T-cell (primary cell): Measurements from ENCODE around the gene COL1A1. TPM values are rescaled to one million over a fixed set of nuclear protein-coding genes. Genes with fewer than 3 reads are reported as not detected.

Experiments
- ATAC-seq, 4 experiments: fragments of 200-7000 bp in 3 of 4; fragments of 150-1000 bp in 1 of 4; cut with Tn5 transposase; replicated peaks in 1 of 4; 1 replicate in 3 of 4; 2 replicates in 1 of 4; pipeline ENCODE4 v1.10.0; 2021; ENCODE audit warnings: moderate library complexity in 3 of 4, mild to moderate bottlenecking in 2 of 4, moderate number of reproducible peaks in 1 of 4
- CTCF ChIA-PET, 2 donors: fragments of 300-600 bp; sonication (Branson Sonifier 250); formaldehyde crosslinking; loops; one replicate each; lab custom pipeline; 2022; ENCODE audit warnings: antibody characterized with exemption in 2 of 2; lab: Charles Lee
- POLR2A ChIA-PET, 2 donors: fragments of 300-600 bp; sonication (Branson Sonifier 250); formaldehyde crosslinking; loops; one replicate each; lab custom pipeline; 2022; ENCODE audit warnings: antibody characterized with exemption in 2 of 2; lab: Charles Lee
- DNase-seq, 35 experiments: peaks; one replicate each; pipeline versions ENCODE4 v3.0.0 to v3.0.0-alpha.2; 2013 to 2023
- H3K27ac ChIP-seq: one replicate; pipeline ENCODE4 v1.5.1; 2013; ENCODE audit warnings: low read length
- H3K27me3 ChIP-seq, 2 experiments: replicated peaks in 1 of 2; 1 replicate in 1 of 2; 2 replicates in 1 of 2; pipeline versions ENCODE4 v1.6.1 to v1.7.0; 2013; ENCODE audit warnings: low read length in 1 of 2, mixed read lengths in 1 of 2; ENCODE audit not compliant: control insufficient read depth in 2 of 2, insufficient read depth in 2 of 2; ENCODE audit errors: extremely low read depth in 1 of 2
- H3K36me3 ChIP-seq, 2 donors: 1 replicate in 1 of 2; 2 replicates in 1 of 2; pipeline versions ENCODE4 v1.6.1 to v1.7.0; 2013; ENCODE audit warnings: low read length in 1 of 2; ENCODE audit not compliant: control insufficient read depth in 2 of 2, insufficient read depth in 1 of 2; ENCODE audit errors: extremely low read depth in 1 of 2
- H3K4me1 ChIP-seq, 2 experiments: 1 replicate in 1 of 2; 2 replicates in 1 of 2; pipeline versions ENCODE4 v1.6.1 to v1.7.0; 2013; ENCODE audit warnings: low read length in 2 of 2, mixed read lengths in 1 of 2; ENCODE audit not compliant: insufficient read depth in 2 of 2, control insufficient read depth in 1 of 2; ENCODE audit errors: extremely low read depth in 1 of 2
- H3K4me3 ChIP-seq, 2 donors: 1 replicate in 1 of 2; 2 replicates in 1 of 2; pipeline versions ENCODE4 v1.5.1 to v1.7.0; 2013; ENCODE audit warnings: mild to moderate bottlenecking in 2 of 2, low read length in 1 of 2, moderate library complexity in 1 of 2; ENCODE audit not compliant: control insufficient read depth in 1 of 2; ENCODE audit errors: extremely low read depth in 1 of 2
- H3K9me3 ChIP-seq: 2 replicates; pipeline ENCODE4 v1.7.0; 2013
- H3K27ac Mint-ChIP-seq, 2 donors: one replicate each; pipeline ENCODE4 v1.8.0; 2020 to 2021; ENCODE audit warnings: mild to moderate bottlenecking in 2 of 2, mixed read lengths in 2 of 2
- H3K27me3 Mint-ChIP-seq, 2 donors: one replicate each; pipeline ENCODE4 v1.8.0; 2021 to 2022; ENCODE audit warnings: mixed read lengths in 2 of 2
- H3K36me3 Mint-ChIP-seq: one replicate; pipeline ENCODE4 v1.8.0; 2021; ENCODE audit warnings: mixed read lengths
- H3K4me1 Mint-ChIP-seq, 3 donors: one replicate each; pipeline ENCODE4 v1.8.0; 2020 to 2022; ENCODE audit warnings: mixed read lengths in 3 of 3, mild to moderate bottlenecking in 1 of 3
- H3K4me3 Mint-ChIP-seq, 3 donors: one replicate each; pipeline ENCODE4 v1.8.0; 2020 to 2022; ENCODE audit warnings: mild to moderate bottlenecking in 3 of 3, mixed read lengths in 3 of 3, moderate library complexity in 3 of 3
- H3K9me3 Mint-ChIP-seq, 3 donors: one replicate each; pipeline ENCODE4 v1.8.0; 2020 to 2022; ENCODE audit warnings: mixed read lengths in 3 of 3
- WGBS: methylation state at CpG from one replicate; pipeline ENCODE4 v1.1.5; 2013; ENCODE audit warnings: missing lambda C conversion rate; ENCODE audit not compliant: insufficient coverage; 5-methylcytosine and 5-hydroxymethylcytosine counted together
- total RNA-seq, 35 experiments: library from RNA in 6 of 35; stranded (reverse) in 6 of 35; fragments of 120-200 nt in 1 of 35; gene quantifications; one replicate each; pipeline versions ENCODE4 v1.2.1 to v1.2.4 and lab custom pipeline; 2013 to 2026

COL1A1 gene
- total RNA-seq, 5 donors from 2014 or later (not counting 1 experiment from before 2014, with no cell fraction given), result 4.1 to 21.0 (median 6.6) TPM

DNA sequence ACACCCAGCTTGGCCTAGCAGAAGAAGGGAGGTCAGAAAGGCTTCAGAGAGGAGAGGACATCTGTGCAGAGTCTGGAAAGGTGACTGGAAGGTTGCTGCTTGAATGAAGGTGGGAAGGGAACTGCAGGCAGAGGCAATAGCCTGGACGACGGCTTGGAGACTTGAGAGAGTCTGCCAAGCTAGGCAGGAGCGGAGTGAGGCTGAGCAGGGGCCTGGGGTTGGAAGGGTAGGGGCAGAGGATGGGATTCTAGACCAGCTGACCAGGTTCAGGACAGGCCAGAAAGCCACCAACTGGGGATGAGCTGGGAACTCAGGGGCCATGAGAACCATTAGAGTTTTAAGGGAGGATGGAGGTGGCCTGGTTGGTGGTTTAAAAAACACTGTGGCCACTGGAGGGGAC, 36.0 kb downstream of the COL1A1 start:
- Histone ChIP-seq H3K27ac (no peak overlapping the region), H3K4me1 (peaks cover 14 to 35% of the 10 kb centered on the region in 2 experiments), H3K9me3 (no peaks in the 10 kb centered on the region), H3K36me3 (no peaks in the 10 kb centered on the region), H3K27me3 (peaks cover 0 to 21% of the 10 kb centered on the region in 2 experiments), H3K4me3 (no peak overlapping the region)
- Mint-ChIP-seq H3K27ac (no peak overlapping the region), H3K9me3 (no peaks in the 10 kb centered on the region), H3K36me3 (no peaks in the 10 kb centered on the region), H3K4me3 (no peak overlapping the region), H3K4me1 (peaks cover 29 to 41% (median 36%) of the 10 kb centered on the region in 3 donors), H3K27me3 (no peaks in the 10 kb centered on the region)
- ChIA-PET POLR2A (no interaction called here), CTCF (no interaction called here)
- no peak for DNase-seq
- WGBS, result 92% methylated on average over 3 of the region's 3 CpGs
- no peak for ATAC-seq

DNA sequence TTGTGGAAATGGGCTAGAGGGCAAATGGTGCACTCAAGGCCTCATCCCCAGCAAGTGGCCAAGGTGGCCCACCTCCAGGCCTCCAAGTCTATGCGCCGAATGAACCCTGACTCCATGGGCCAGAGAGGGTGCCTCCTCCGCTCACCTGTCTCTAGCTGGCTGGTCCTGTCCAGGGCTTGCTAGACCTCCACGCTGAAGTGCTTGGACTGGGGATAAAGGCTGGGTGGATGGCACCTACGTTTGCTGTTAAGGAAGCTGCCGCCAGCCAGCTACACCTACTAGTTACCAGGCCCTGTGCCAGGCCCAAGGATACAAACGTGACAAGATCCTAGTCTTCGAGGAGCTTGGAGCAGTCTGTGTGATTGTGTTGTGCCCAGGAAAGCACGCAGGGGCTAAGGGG, 36.4 kb downstream of the COL1A1 start:
- DNase-seq, result no peak
- Histone ChIP-seq H3K36me3 (no peaks in the 10 kb centered on the region), H3K4me3 (no peak overlapping the region), H3K9me3 (no peaks in the 10 kb centered on the region), H3K4me1 (peaks cover 14 to 35% of the 10 kb centered on the region in 2 experiments), H3K27me3 (peaks cover 0 to 21% of the 10 kb centered on the region in 2 experiments), H3K27ac (no peak overlapping the region)
- ChIA-PET POLR2A (no interaction called here), CTCF (no interaction called here)
- H3K27ac Mint-ChIP-seq, result no peak overlapping the region
- H3K27me3 Mint-ChIP-seq, result no peaks in the 10 kb centered on the region
- no peaks in the 10 kb centered on the region for H3K9me3 Mint-ChIP-seq
- WGBS, result 94% methylated on average over 8 of the region's 9 CpGs
- no peak for ATAC-seq
- no peaks in the 10 kb centered on the region for H3K36me3 Mint-ChIP-seq
- peaks cover 29 to 41% (median 36%) of the 10 kb centered on the region in 3 donors for H3K4me1 Mint-ChIP-seq
- no peak overlapping the region for H3K4me3 Mint-ChIP-seq

DNA sequence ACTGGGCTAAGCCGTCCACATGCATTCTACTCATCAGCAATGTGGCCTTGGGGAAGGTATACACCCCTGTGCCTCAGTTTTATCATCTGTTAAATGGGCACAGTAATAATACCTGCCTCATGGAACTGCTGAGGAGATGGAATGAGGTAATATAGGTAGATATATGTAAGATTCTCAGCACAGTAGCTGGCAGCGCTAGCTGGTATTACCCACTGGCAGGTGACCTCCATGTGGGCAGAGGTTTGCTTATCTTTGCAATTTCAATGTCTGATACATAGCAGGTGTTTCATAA, 36.8 kb downstream of the COL1A1 start:
- H3K27me3 ChIP-seq, result peaks cover 0 to 21% of the 10 kb centered on the region in 2 experiments
- no peak overlapping the region for H3K4me3 Mint-ChIP-seq
- H3K4me1 Mint-ChIP-seq, result peaks cover 29 to 41% (median 36%) of the 10 kb centered on the region in 3 donors
- H3K4me1 ChIP-seq, result peaks cover 14 to 35% of the 10 kb centered on the region in 2 experiments
- no peak overlapping the region for H3K27ac Mint-ChIP-seq
- ATAC-seq (no peak), DNase-seq (no peak)
- H3K36me3 ChIP-seq, result no peaks in the 10 kb centered on the region
- 75% methylated on average over 1 of the region's 2 CpGs for WGBS
- POLR2A ChIA-PET, result no interaction called here
- no peaks in the 10 kb centered on the region for H3K36me3 Mint-ChIP-seq
- no peaks in the 10 kb centered on the region for H3K9me3 ChIP-seq
- no peak overlapping the region for H3K27ac ChIP-seq
- H3K27me3 Mint-ChIP-seq, result no peaks in the 10 kb centered on the region
- CTCF ChIA-PET, result no interaction called here
- no peak overlapping the region for H3K4me3 ChIP-seq
- no peaks in the 10 kb centered on the region for H3K9me3 Mint-ChIP-seq

DNA sequence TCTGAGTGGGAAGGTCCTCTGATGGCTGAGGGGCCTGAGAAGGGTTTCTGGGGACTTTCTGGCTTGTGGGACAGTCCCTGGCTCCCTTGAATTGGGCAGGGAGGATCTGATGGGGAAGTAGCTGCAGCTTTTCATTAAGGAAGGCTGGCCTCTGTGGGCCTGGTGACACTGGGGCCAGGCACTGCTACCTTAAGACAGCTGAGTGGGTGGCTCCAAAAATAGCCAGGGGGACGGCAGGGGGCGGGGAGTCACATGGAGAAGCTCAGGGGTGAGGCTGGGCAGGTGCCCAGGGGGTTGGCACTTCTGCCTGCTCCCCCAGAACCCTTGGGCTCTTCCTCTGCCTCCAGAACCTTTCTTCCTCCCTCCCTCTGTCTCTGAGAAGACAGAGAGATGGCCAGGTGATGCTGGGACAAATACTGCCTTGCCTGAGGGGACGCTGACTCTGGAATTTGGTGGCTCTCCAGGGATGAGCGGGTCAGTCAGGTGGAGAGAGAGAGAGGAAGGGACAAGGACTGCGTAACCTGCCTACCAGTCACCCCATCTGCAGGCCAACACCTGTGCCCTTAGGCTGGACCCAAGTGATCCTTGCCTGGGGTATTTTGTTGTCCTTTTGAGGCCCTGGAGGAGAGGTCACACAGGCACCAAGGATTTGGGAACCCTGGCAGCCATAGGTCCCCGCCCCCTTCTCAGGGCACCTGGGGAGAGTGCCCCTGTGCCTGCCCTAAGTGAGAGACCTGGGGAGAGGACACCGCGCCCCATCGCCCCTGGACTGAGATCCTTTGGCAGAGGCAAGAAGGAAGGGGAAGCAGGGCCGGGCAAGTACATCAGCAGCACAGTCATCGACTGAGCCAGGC, 37.4 kb downstream of the COL1A1 start:
- no peak for DNase-seq
- ChIA-PET POLR2A (no interaction called here), CTCF (interaction anchor here in 1 of 2 donors (0.6 to 1.5 kb wide), 4 partner anchors 12 to 144 kb away, joined by 3 to 5 read pairs (median 4); no protein-coding TSS in a partner anchor)
- no peaks in the 10 kb centered on the region for H3K36me3 Mint-ChIP-seq
- Histone ChIP-seq H3K27ac (no peak overlapping the region), H3K4me3 (no peak overlapping the region), H3K36me3 (no peaks in the 10 kb centered on the region), H3K27me3 (peaks cover 0 to 20% of the 10 kb centered on the region in 2 experiments), H3K4me1 (peaks cover 14 to 29% of the 10 kb centered on the region in 2 experiments), H3K9me3 (no peaks in the 10 kb centered on the region)
- H3K4me1 Mint-ChIP-seq, result peaks cover 24 to 35% (median 30%) of the 10 kb centered on the region in 3 donors
- H3K27me3 Mint-ChIP-seq, result no peaks in the 10 kb centered on the region
- 94% methylated on average over 6 of the region's 11 CpGs for WGBS
- ATAC-seq, result no peak
- H3K4me3 Mint-ChIP-seq, result no peak overlapping the region
- H3K9me3 Mint-ChIP-seq, result no peaks in the 10 kb centered on the region
- no peak overlapping the region for H3K27ac Mint-ChIP-seq

DNA sequence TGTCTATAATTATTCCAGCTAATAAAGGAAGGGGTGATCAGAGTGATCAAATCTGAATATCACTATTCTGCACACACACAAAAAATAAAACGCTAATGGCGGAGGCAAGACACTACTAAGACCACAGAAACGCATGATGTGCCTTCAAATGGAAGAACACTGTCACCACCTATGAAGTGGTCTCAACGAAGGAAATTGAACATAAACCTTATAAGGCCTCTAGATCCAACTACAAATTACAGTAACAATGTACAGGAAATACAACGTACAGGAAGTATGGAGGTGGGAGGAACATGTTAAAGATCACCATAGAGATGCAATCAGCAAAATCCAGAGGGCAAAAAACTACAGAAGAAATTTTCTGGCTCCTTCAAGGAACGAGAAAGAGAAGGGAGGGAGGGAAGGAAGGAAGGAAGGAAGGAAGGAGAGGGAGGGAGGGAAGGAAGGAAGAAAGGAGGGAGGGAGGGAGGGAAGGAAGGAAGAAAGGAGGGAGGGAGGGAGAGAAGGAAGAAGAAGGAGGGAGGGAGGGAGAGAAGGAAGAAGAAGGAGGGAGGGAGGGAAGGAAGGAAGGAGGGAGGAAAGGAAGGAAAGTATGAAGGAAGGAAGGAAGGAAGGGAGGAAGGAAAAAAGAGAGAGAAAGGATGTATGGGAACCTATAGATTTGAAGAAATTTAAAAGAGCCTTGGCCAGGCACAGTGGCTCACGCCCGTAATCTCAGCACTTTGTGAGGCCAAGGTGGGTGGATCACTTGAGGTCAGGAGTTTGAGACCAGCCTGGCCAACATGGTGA, 38.8 kb downstream of the COL1A1 start:
- Mint-ChIP-seq H3K9me3 (no peaks in the 10 kb centered on the region), H3K27ac (peak overlapping the region in 1 of 2 donors; percentile 45), H3K4me3 (peak overlapping the region in 1 of 3 donors; percentile 79), H3K4me1 (peaks cover 25 to 38% (median 34%) of the 10 kb centered on the region in 3 donors), H3K27me3 (no peaks in the 10 kb centered on the region), H3K36me3 (no peaks in the 10 kb centered on the region)
- no peak overlapping the region for H3K4me3 ChIP-seq
- ChIA-PET POLR2A (no interaction called here), CTCF (interaction anchor here (0.7 to 2.7 kb wide), 17 partner anchors 7 to 107 kb away, joined by 3 to 26 read pairs (median 5); partner anchors contain the start of gene PDK2 (in 1 of the 2))
- H3K27me3 ChIP-seq, result peaks cover 0 to 6% of the 10 kb centered on the region in 2 experiments
- peaks cover 14 to 26% of the 10 kb centered on the region in 2 experiments for H3K4me1 ChIP-seq
- WGBS, result 83% methylated on average over 2 of the region's 8 CpGs
- H3K27ac ChIP-seq, result no peak overlapping the region
- DNase-seq, result no peak
- H3K9me3 ChIP-seq, result no peaks in the 10 kb centered on the region
- peak in 1 of 4 experiments; percentile 34 for ATAC-seq
- no peaks in the 10 kb centered on the region for H3K36me3 ChIP-seq

DNA sequence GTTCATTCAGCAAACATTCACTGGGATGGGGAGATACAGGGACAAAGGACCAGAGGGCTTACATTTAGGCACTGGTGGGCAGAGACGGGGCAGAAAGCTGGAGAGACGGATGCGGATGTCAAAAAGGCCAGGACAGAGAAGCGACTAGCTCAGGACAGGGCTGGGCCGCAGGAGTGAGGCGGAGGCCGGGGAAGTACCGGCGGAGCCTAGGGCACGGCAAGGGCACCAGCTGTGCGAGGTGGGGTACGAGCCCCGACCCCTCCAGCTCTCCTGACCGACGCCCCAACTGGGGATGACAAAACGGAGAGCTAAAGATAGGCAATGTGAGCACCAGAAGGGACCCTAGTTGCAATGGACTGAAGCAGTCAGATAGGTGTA, 39.5 kb downstream of the COL1A1 start:
- Histone ChIP-seq H3K9me3 (no peaks in the 10 kb centered on the region), H3K4me1 (peaks cover 14 to 27% of the 10 kb centered on the region in 2 experiments), H3K4me3 (peak overlapping the region in 1 of 2 donors; percentile 20), H3K27ac (peak overlapping the region; percentile 49), H3K27me3 (no peaks in the 10 kb centered on the region), H3K36me3 (no peaks in the 10 kb centered on the region)
- DNase-seq (no peak), ATAC-seq (no peak)
- ChIA-PET POLR2A (interaction anchor here in 1 of 2 donors (0.6 kb wide), 1 partner anchor 42 kb away, joined by 3 read pairs; no protein-coding TSS in a partner anchor), CTCF (interaction anchor here (0.5 to 2.7 kb wide), 18 partner anchors 8 to 201 kb away, joined by 3 to 26 read pairs (median 5); partner anchors contain the start of gene PDK2 (in 1 of the 2))
- Mint-ChIP-seq H3K9me3 (no peaks in the 10 kb centered on the region), H3K4me1 (peaks cover 28 to 40% (median 38%) of the 10 kb centered on the region in 3 donors), H3K27ac (peak overlapping the region; percentile 40 to 85), H3K4me3 (peak overlapping the region; percentile 72 to 79 (median 77)), H3K36me3 (no peaks in the 10 kb centered on the region), H3K27me3 (no peaks in the 10 kb centered on the region)
- 84% methylated on average over 10 of the region's 16 CpGs for WGBS
